Measurements from ENCODE around the gene IMMP2L.

DNA sequence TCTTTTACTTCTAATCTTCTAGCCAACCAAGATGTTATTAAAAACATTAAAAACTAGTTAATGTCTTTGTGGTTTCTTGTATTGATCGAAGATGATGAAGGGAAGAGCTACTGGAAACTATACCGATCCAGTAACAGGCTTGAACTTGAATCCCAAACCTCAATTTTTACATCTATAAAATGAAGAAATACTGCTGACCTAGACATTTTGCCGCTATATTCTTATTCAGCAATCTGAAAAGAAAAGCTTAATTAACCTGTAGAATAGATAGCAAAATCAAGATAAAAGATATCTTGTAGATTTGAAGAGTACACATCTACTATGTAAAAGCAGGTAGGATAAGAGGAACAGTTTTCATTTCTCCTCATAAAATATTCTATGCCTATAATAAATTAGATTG is 797.4 kb downstream of the IMMP2L start:
- no peak for TF ChIP-seq POLR2A (IDR thresholded peaks at IDR 0.05; ENCODE audit: low read depth, low read length)
- no peak for TF ChIP-seq EZH2 (IDR thresholded peaks at IDR 0.05; ENCODE audit: borderline replicate concordance, low read depth, low read length, severe bottlenecking)
- TF ChIP-seq CTCF (IDR thresholded peaks at IDR 0.05; ENCODE audit: extremely low read depth in 1 of 2, insufficient read depth in 1 of 2, low read depth in 1 of 2, low read length in 2 of 2) = no peak
